ENCODE data around the gene PDE4B.
"Not testable (repeated sequence)": the region's sequence is repeated elsewhere in the genome, so short reads cannot be mapped to it uniquely, and the experiment has no call there.

The PDE4B gene

GRCh38 chr1:66312271-66312990 is 519.7 kb downstream of the PDE4B start:
- H3K27me3 ChIP-seq (ENCODE audit: control insufficient read depth, insufficient read depth, low read length), result no peaks in the 10 kb centered on the region
- DNase-seq (ENCODE audit: low read depth, low spot score), result no peak
- H3K27ac ChIP-seq (ENCODE audit: low read length), result no peak overlapping the region
- no peak overlapping the region for H3K4me3 ChIP-seq (ENCODE audit: low read length)
- H3K9me3 ChIP-seq (ENCODE audit: control insufficient read depth, insufficient read depth, low read length), result no peaks in the 10 kb centered on the region
- H3K4me1 ChIP-seq (ENCODE audit: control insufficient read depth, insufficient read depth, low read length), result no peaks in the 10 kb centered on the region
- H3K36me3 ChIP-seq (ENCODE audit: control insufficient read depth, insufficient read depth, low read length), result no peaks in the 10 kb centered on the region
- WGBS (ENCODE audit: insufficient coverage, insufficient read length), result no CpG with 5 or more reads among the region's 4 CpGs

DNA sequence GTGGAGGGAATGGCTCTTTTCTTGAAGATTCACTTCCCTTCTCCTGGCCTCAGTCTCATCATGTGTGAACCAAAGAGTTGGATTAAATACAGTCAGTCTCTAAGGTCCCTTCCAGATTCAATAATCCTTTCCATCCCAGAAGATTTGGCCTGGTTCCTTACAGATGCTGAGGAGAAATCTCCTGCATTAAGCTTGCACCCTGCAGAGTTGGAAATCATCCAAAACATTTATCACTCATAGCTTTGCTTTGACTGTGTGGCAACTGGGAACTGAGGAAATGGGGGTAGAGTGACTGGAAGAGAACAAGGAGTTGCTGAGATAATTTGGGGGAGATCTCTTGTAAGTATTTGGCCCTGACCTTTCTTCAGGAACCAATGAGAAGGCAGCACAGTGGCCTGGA is 520.7 kb downstream of the PDE4B start:
- Histone ChIP-seq H3K27ac (ENCODE audit: low read length) (no peak overlapping the region), H3K4me3 (ENCODE audit: low read length) (no peak overlapping the region), H3K36me3 (ENCODE audit: control insufficient read depth, insufficient read depth, low read length) (no peaks in the 10 kb centered on the region), H3K27me3 (ENCODE audit: control insufficient read depth, insufficient read depth, low read length) (no peaks in the 10 kb centered on the region), H3K4me1 (ENCODE audit: control insufficient read depth, insufficient read depth, low read length) (no peaks in the 10 kb centered on the region), H3K9me3 (ENCODE audit: control insufficient read depth, insufficient read depth, low read length) (no peaks in the 10 kb centered on the region)
- no peak for DNase-seq (ENCODE audit: low read depth, low spot score)

DNA sequence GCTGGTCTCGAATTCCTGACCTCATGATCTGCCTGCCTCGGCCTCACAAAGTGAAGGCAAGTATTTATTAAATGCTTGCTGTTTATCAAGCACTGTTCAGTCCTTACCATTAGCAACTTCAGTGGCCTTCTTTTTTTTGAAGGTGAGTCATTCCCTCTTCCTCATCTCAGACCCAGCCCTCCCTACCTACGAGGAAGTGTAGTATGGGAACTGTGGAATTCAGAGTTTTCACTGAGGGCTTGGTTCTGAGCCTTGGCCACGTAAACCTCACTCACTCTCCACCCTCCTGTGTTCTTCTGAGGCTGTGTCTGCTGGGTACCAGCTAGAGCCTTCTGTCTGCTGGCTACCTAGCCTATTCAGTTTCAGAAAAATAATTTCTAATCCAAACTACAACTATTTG is 523.0 kb downstream of the PDE4B start:
- DNase-seq (ENCODE audit: low read depth, low spot score), result no peak

GRCh38 chr1:66316464-66317247 is 524.0 kb downstream of the PDE4B start:
- no peaks in the 10 kb centered on the region for H3K27me3 ChIP-seq (ENCODE audit: control insufficient read depth, insufficient read depth, low read length)
- no peak for DNase-seq (ENCODE audit: low read depth, low spot score)
- H3K9me3 ChIP-seq (ENCODE audit: control insufficient read depth, insufficient read depth, low read length), result no peaks in the 10 kb centered on the region
- H3K4me1 ChIP-seq (ENCODE audit: control insufficient read depth, insufficient read depth, low read length), result no peaks in the 10 kb centered on the region
- H3K27ac ChIP-seq (ENCODE audit: low read length), result no peak overlapping the region
- H3K4me3 ChIP-seq (ENCODE audit: low read length), result no peak overlapping the region
- no peaks in the 10 kb centered on the region for H3K36me3 ChIP-seq (ENCODE audit: control insufficient read depth, insufficient read depth, low read length)
- WGBS (ENCODE audit: insufficient coverage, insufficient read length), result no CpG with 5 or more reads among the region's 3 CpGs

More for the DNA sequence above, 523.0 kb downstream of the PDE4B start:
- no peaks in the 10 kb centered on the region for H3K36me3 ChIP-seq (ENCODE audit: control insufficient read depth, insufficient read depth, low read length)
- no CpG with 5 or more reads among the region's 4 CpGs for WGBS (ENCODE audit: insufficient coverage, insufficient read length)
- no peaks in the 10 kb centered on the region for H3K4me1 ChIP-seq (ENCODE audit: control insufficient read depth, insufficient read depth, low read length)
- H3K9me3 ChIP-seq (ENCODE audit: control insufficient read depth, insufficient read depth, low read length), result no peaks in the 10 kb centered on the region
- H3K27ac ChIP-seq (ENCODE audit: low read length), result no peak overlapping the region
- H3K4me3 ChIP-seq (ENCODE audit: low read length), result no peak overlapping the region
- H3K27me3 ChIP-seq (ENCODE audit: control insufficient read depth, insufficient read depth, low read length), result no peaks in the 10 kb centered on the region

DNA sequence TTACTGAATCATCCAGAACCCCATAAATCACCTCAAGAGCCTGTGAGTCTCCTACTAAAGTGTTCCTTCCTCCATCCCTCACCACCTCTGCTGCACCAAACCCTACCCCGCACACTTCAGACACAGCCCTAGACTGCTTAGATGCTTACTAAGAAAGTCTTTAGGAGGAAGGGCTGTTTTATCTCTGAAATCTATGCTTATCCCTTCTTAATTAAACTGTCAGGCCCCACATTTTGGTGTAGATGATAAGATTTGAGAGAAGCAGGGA is 524.5 kb downstream of the PDE4B start:
- H3K27me3 ChIP-seq (ENCODE audit: control insufficient read depth, insufficient read depth, low read length), result no peaks in the 10 kb centered on the region
- no peaks in the 10 kb centered on the region for H3K36me3 ChIP-seq (ENCODE audit: control insufficient read depth, insufficient read depth, low read length)
- H3K27ac ChIP-seq (ENCODE audit: low read length), result no peak overlapping the region
- no peaks in the 10 kb centered on the region for H3K4me1 ChIP-seq (ENCODE audit: control insufficient read depth, insufficient read depth, low read length)
- H3K9me3 ChIP-seq (ENCODE audit: control insufficient read depth, insufficient read depth, low read length), result no peaks in the 10 kb centered on the region
- no CpG with 5 or more reads among the region's 1 CpG for WGBS (ENCODE audit: insufficient coverage, insufficient read length)
- DNase-seq (ENCODE audit: low read depth, low spot score), result no peak
- H3K4me3 ChIP-seq (ENCODE audit: low read length), result no peak overlapping the region

GRCh38 chr1:66320231-66320630 is 527.5 kb downstream of the PDE4B start:
- Histone ChIP-seq H3K9me3 (ENCODE audit: control insufficient read depth, insufficient read depth, low read length) (no peaks in the 10 kb centered on the region), H3K27me3 (ENCODE audit: control insufficient read depth, insufficient read depth, low read length) (no peaks in the 10 kb centered on the region), H3K4me3 (ENCODE audit: low read length) (no peak overlapping the region), H3K27ac (ENCODE audit: low read length) (no peak overlapping the region), H3K4me1 (ENCODE audit: control insufficient read depth, insufficient read depth, low read length) (no peaks in the 10 kb centered on the region), H3K36me3 (ENCODE audit: control insufficient read depth, insufficient read depth, low read length) (no peaks in the 10 kb centered on the region)
- no peak for DNase-seq (ENCODE audit: low read depth, low spot score)
- no CpG with 5 or more reads among the region's 1 CpG for WGBS (ENCODE audit: insufficient coverage, insufficient read length)

- not testable (repeated sequence) for H3K9me3 ChIP-seq (ENCODE audit: control insufficient read depth, insufficient read depth, low read length); H3K4me1 ChIP-seq (ENCODE audit: control insufficient read depth, insufficient read depth, low read length); DNase-seq (ENCODE audit: low read depth, low spot score); H3K27ac ChIP-seq (ENCODE audit: low read length); H3K36me3 ChIP-seq (ENCODE audit: control insufficient read depth, insufficient read depth, low read length); H3K27me3 ChIP-seq (ENCODE audit: control insufficient read depth, insufficient read depth, low read length); H3K4me3 ChIP-seq (ENCODE audit: low read length)
- WGBS (ENCODE audit: insufficient coverage, insufficient read length), result no CpG with 5 or more reads among the region's 2 CpGs
These were observed 529.8 kb downstream of the PDE4B start for GRCh38 chr1:66322462-66322861.

- H3K27me3 ChIP-seq (ENCODE audit: control insufficient read depth, insufficient read depth, low read length), result no peaks in the 10 kb centered on the region; the same call in 1 of the 2 replicates
- no peaks in the 10 kb centered on the region for H3K9me3 ChIP-seq (ENCODE audit: control insufficient read depth, insufficient read depth, low read length)
- DNase-seq (ENCODE audit: low read depth, low spot score), result no peak
- WGBS (ENCODE audit: insufficient coverage, insufficient read length), result no CpG with 5 or more reads among the region's 3 CpGs
- no peaks in the 10 kb centered on the region for H3K4me1 ChIP-seq (ENCODE audit: control insufficient read depth, insufficient read depth, low read length)
- H3K4me3 ChIP-seq (ENCODE audit: low read length), result no peak overlapping the region
- H3K36me3 ChIP-seq (ENCODE audit: control insufficient read depth, insufficient read depth, low read length), result no peaks in the 10 kb centered on the region
- no peak overlapping the region for H3K27ac ChIP-seq (ENCODE audit: low read length)
These were observed 531.4 kb downstream of the PDE4B start for GRCh38 chr1:66323958-66324625.

- Histone ChIP-seq H3K4me3 (ENCODE audit: low read length) (no peak overlapping the region), H3K4me1 (ENCODE audit: control insufficient read depth, insufficient read depth, low read length) (no peaks in the 10 kb centered on the region), H3K9me3 (ENCODE audit: control insufficient read depth, insufficient read depth, low read length) (no peaks in the 10 kb centered on the region), H3K36me3 (ENCODE audit: control insufficient read depth, insufficient read depth, low read length) (no peaks in the 10 kb centered on the region), H3K27ac (ENCODE audit: low read length) (no peak overlapping the region), H3K27me3 (ENCODE audit: control insufficient read depth, insufficient read depth, low read length) (no peaks in the 10 kb centered on the region; the same call in 1 of the 2 replicates)
- whole genome bisulfite sequencing (ENCODE audit: insufficient coverage, insufficient read length), result no CpG with 5 or more reads among the region's 5 CpGs
- no peak for DNase-seq (ENCODE audit: low read depth, low spot score)
These were observed 533.1 kb downstream of the PDE4B start for GRCh38 chr1:66325594-66326380.

- Histone ChIP-seq H3K4me1 (ENCODE audit: control insufficient read depth, insufficient read depth, low read length) (no peaks in the 10 kb centered on the region; the same call in 1 of the 2 replicates), H3K36me3 (ENCODE audit: control insufficient read depth, insufficient read depth, low read length) (no peaks in the 10 kb centered on the region), H3K27me3 (ENCODE audit: control insufficient read depth, insufficient read depth, low read length) (no peaks in the 10 kb centered on the region; the same call in 1 of the 2 replicates), H3K4me3 (ENCODE audit: low read length) (no peak overlapping the region), H3K27ac (ENCODE audit: low read length) (no peak overlapping the region), H3K9me3 (ENCODE audit: control insufficient read depth, insufficient read depth, low read length) (no peaks in the 10 kb centered on the region)
- no peak for DNase-seq (ENCODE audit: low read depth, low spot score)
These were observed 534.2 kb downstream of the PDE4B start for GRCh38 chr1:66326867-66327266.
